SK-N-MC (cell line): ENCODE data around the gene CAMK2G.

ENCODE experiments used
- DNase-seq: peaks from one replicate; pipeline ENCODE4 v3.0.0-alpha.2; 2011; ENCODE audit warnings: low read depth, low spot score
- H3K27ac ChIP-seq: fragments of 200-600 bp; sonication (generic); 2 replicates; pipeline ENCODE4 v1.5.1; 2016; ENCODE audit warnings: mixed run types
- H3K36me3 ChIP-seq: fragments of 200-600 bp; sonication (generic); 2 replicates; pipeline ENCODE4 v1.6.1; 2017; ENCODE audit warnings: antibody characterized with exemption, low read length, mixed read lengths; ENCODE audit not compliant: insufficient read depth
- H3K4me3 ChIP-seq: fragments of 200-600 bp; sonication (generic); 2 replicates; pipeline ENCODE4 v1.5.1; 2016
- H3K9ac ChIP-seq: fragments of 200-600 bp; sonication (generic); 2 replicates; pipeline ENCODE4 v1.8.0; 2017; ENCODE audit warnings: mixed run types, mixed read lengths; ENCODE audit not compliant: insufficient read length
- H3K9me3 ChIP-seq: fragments of 200-600 bp; sonication (generic); 2 replicates; pipeline ENCODE4 v1.6.1; 2017; ENCODE audit warnings: low read depth, mild to moderate bottlenecking, antibody characterized with exemption, low read length, moderate library complexity, mixed read lengths
- EZH2 ChIP-seq: fragments of 200-600 bp; sonication (generic); IDR thresholded peaks from one replicate; pipeline ENCODE4 v1.6.1; 2017; ENCODE audit warnings: antibody characterized with exemption
- FOXP2 ChIP-seq: optimal IDR thresholded peaks from 2 replicates; pipeline ENCODE3; 2011; ENCODE audit warnings: mild to moderate bottlenecking, moderate library complexity; ENCODE audit not compliant: insufficient read depth; ENCODE audit errors: extremely low read length, control extremely low read depth
- POLR2AphosphoS5 ChIP-seq: IDR thresholded peaks from 2 replicates; pipeline ENCODE4 v1.6.1; 2012; ENCODE audit warnings: mild to moderate bottlenecking, low read depth, low read length, borderline replicate concordance

The CAMK2G gene

GRCh38 chr10:73865107-73865458 lies 9.3 kb downstream of the CAMK2G start:
- no peak for DNase-seq
- H3K27ac ChIP-seq: no peak overlapping the region
- no peak overlapping the region for H3K4me3 ChIP-seq
- no peaks in the 10 kb centered on the region for H3K9me3 ChIP-seq
- TF ChIP-seq POLR2AphosphoS5 (no peak), EZH2 (no peak), FOXP2 (no peak)
- H3K36me3 ChIP-seq: no peaks in the 10 kb centered on the region
- H3K9ac ChIP-seq: no peak overlapping the region

GRCh38 chr10:73864229-73864628 lies 10.1 kb downstream of the CAMK2G start:
- Histone ChIP-seq H3K4me3 (no peak overlapping the region), H3K36me3 (no peaks in the 10 kb centered on the region), H3K27ac (no peak overlapping the region), H3K9ac (no peak overlapping the region), H3K9me3 (no peaks in the 10 kb centered on the region)
- TF ChIP-seq EZH2 (no peak), FOXP2 (no peak), POLR2AphosphoS5 (no peak)
- DNase-seq: no peak

- no peaks in the 10 kb centered on the region for H3K9me3 ChIP-seq
- no peak overlapping the region for H3K27ac ChIP-seq
- DNase-seq: no peak
- TF ChIP-seq EZH2 (no peak), FOXP2 (no peak), POLR2AphosphoS5 (no peak)
- no peak overlapping the region for H3K9ac ChIP-seq
- no peak overlapping the region for H3K4me3 ChIP-seq
- H3K36me3 ChIP-seq: no peaks in the 10 kb centered on the region
Measured at GRCh38 chr10:73863039-73863817, 11.1 kb downstream of the CAMK2G start.

- Histone ChIP-seq H3K9ac (no peak overlapping the region), H3K4me3 (no peak overlapping the region), H3K36me3 (no peaks in the 10 kb centered on the region), H3K27ac (no peak overlapping the region), H3K9me3 (no peaks in the 10 kb centered on the region)
- no peak for DNase-seq
- TF ChIP-seq EZH2 (no peak), FOXP2 (no peak), POLR2AphosphoS5 (no peak)
Measured at GRCh38 chr10:73862011-73862410, 12.3 kb downstream of the CAMK2G start.

GRCh38 chr10:73859784-73860491 lies 14.4 kb downstream of the CAMK2G start:
- Histone ChIP-seq H3K9ac (no peak overlapping the region), H3K9me3 (no peaks in the 10 kb centered on the region), H3K36me3 (no peaks in the 10 kb centered on the region), H3K27ac (no peak overlapping the region), H3K4me3 (no peak overlapping the region)
- no peak for DNase-seq
- no peak for TF ChIP-seq EZH2
- TF ChIP-seq POLR2AphosphoS5: no peak
- no peak for TF ChIP-seq FOXP2

GRCh38 chr10:73859428-73859783 lies 14.9 kb downstream of the CAMK2G start:
- Histone ChIP-seq H3K4me3 (no peak overlapping the region), H3K36me3 (no peaks in the 10 kb centered on the region), H3K27ac (no peak overlapping the region), H3K9ac (no peak overlapping the region), H3K9me3 (no peaks in the 10 kb centered on the region)
- no peak for DNase-seq
- TF ChIP-seq FOXP2 (no peak), POLR2AphosphoS5 (no peak), EZH2 (no peak)

- no peaks in the 10 kb centered on the region for H3K9me3 ChIP-seq
- DNase-seq: no peak
- H3K9ac ChIP-seq: no peak overlapping the region
- TF ChIP-seq EZH2 (no peak), POLR2AphosphoS5 (no peak), FOXP2 (no peak)
- H3K36me3 ChIP-seq: no peaks in the 10 kb centered on the region
- H3K4me3 ChIP-seq: no peak overlapping the region
- H3K27ac ChIP-seq: no peak overlapping the region
Measured at GRCh38 chr10:73858750-73859427, 15.5 kb downstream of the CAMK2G start.

GRCh38 chr10:73858013-73858708 lies 16.2 kb downstream of the CAMK2G start:
- no peak for DNase-seq
- Histone ChIP-seq H3K36me3 (no peaks in the 10 kb centered on the region), H3K27ac (no peak overlapping the region), H3K9me3 (no peaks in the 10 kb centered on the region), H3K4me3 (no peak overlapping the region), H3K9ac (no peak overlapping the region)
- TF ChIP-seq POLR2AphosphoS5: no peak
- TF ChIP-seq EZH2: no peak
- no peak for TF ChIP-seq FOXP2
